ENCODE measurements around the gene ST6GALNAC3.
"Not testable (repeated sequence)": the region's sequence is repeated elsewhere in the genome, so short reads cannot be mapped to it uniquely, and the experiment has no call there.

Gene ST6GALNAC3

GRCh38 chr1:76615253-76616035, 540.9 kb downstream of the ST6GALNAC3 start:
- no peak for DNase-seq

GRCh38 chr1:76620371-76620770, 545.8 kb downstream of the ST6GALNAC3 start:
- DNase-seq, result no peak
- intact Hi-C loops (cut with DNase I), result no loop called here

More at GRCh38 chr1:76615253-76616035, 540.9 kb downstream of the ST6GALNAC3 start:
- intact Hi-C loops (cut with DNase I), result no loop called here

- intact Hi-C loops (cut with DNase I), result no loop called here
These were observed 548.4 kb downstream of the ST6GALNAC3 start for GRCh38 chr1:76622774-76623528.

GRCh38 chr1:76625886-76626678, 551.5 kb downstream of the ST6GALNAC3 start:
- intact Hi-C loops (cut with DNase I), result no loop called here
- DNase-seq, result no peak

More at GRCh38 chr1:76622774-76623528, 548.4 kb downstream of the ST6GALNAC3 start:
- no peak for DNase-seq

GRCh38 chr1:76627498-76627897, 553.0 kb downstream of the ST6GALNAC3 start:
- no peak for DNase-seq
- intact Hi-C loops (cut with DNase I), result no loop called here

GRCh38 chr1:76627901-76628300, 553.4 kb downstream of the ST6GALNAC3 start:
- intact Hi-C loops (cut with DNase I), result no loop called here
- DNase-seq, result no peak

GRCh38 chr1:76632136-76632535, 557.6 kb downstream of the ST6GALNAC3 start:
- no peak for DNase-seq
- intact Hi-C loops (cut with DNase I), result no loop called here

- intact Hi-C loops (cut with DNase I), result no loop called here
- no peak for DNase-seq
These were observed 561.2 kb downstream of the ST6GALNAC3 start for GRCh38 chr1:76635784-76636183.

- intact Hi-C loops (cut with DNase I), result no loop called here
- peak in 32 of 42 donors; percentile 3 to 69 (median 29) for DNase-seq
These were observed 564.6 kb downstream of the ST6GALNAC3 start for GRCh38 chr1:76639181-76639580.

- no peak for DNase-seq
- intact Hi-C loops (cut with DNase I), result no loop called here
These were observed 565.5 kb downstream of the ST6GALNAC3 start for GRCh38 chr1:76640092-76640491.

- intact Hi-C loops (cut with DNase I), result no loop called here
- DNase-seq, result no peak
These were observed 566.2 kb downstream of the ST6GALNAC3 start for GRCh38 chr1:76640723-76641122.

GRCh38 chr1:76644139-76644538, 569.6 kb downstream of the ST6GALNAC3 start:
- intact Hi-C loops (cut with DNase I), result no loop called here
- DNase-seq, result no peak

- intact Hi-C loops (cut with DNase I); DNase-seq: not testable (repeated sequence)
These were observed 578.3 kb downstream of the ST6GALNAC3 start for GRCh38 chr1:76652860-76653259.

GRCh38 chr1:76657623-76658022, 583.1 kb downstream of the ST6GALNAC3 start:
- no peak for DNase-seq
- intact Hi-C loops (cut with DNase I), result no loop called here

- DNase-seq, result no peak
- intact Hi-C loops (cut with DNase I), result no loop called here
These were observed 584.8 kb downstream of the ST6GALNAC3 start for GRCh38 chr1:76659171-76659940.

- intact Hi-C loops (cut with DNase I), result no loop called here
- no peak for DNase-seq
These were observed 587.0 kb downstream of the ST6GALNAC3 start for GRCh38 chr1:76661531-76661930.

- DNase-seq, result no peak
- intact Hi-C loops (cut with DNase I), result no loop called here
These were observed 592.0 kb downstream of the ST6GALNAC3 start for GRCh38 chr1:76666499-76666898.

GRCh38 chr1:76668046-76668445, 593.5 kb downstream of the ST6GALNAC3 start:
- intact Hi-C loops (cut with DNase I), result no loop called here
- no peak for DNase-seq

GRCh38 chr1:76669131-76669530, 594.6 kb downstream of the ST6GALNAC3 start:
- intact Hi-C loops (cut with DNase I), result no loop called here
- no peak for DNase-seq
